Measurements from ENCODE around the gene EFHC1.

DNA sequence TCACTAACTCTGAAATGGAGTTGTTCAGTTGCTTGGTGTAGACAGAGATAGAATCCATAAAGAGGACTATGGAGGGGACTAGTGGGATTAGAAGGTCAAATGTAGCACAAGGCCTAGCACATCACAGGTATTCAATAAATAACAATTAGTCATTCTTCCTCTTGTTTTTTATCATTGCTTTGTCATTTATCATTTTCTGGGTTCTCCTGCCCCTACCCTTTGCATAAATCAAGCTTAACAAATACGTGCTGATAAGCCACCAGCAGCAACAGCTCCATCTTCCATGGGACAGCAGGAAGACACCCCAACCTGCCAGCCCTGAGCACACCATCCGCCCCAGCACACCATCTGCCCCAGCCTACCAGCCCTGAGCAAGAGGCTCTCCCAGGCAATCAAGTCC lies 133.6 kb downstream of the EFHC1 start:
- TF ChIP-seq, protein P1, sequence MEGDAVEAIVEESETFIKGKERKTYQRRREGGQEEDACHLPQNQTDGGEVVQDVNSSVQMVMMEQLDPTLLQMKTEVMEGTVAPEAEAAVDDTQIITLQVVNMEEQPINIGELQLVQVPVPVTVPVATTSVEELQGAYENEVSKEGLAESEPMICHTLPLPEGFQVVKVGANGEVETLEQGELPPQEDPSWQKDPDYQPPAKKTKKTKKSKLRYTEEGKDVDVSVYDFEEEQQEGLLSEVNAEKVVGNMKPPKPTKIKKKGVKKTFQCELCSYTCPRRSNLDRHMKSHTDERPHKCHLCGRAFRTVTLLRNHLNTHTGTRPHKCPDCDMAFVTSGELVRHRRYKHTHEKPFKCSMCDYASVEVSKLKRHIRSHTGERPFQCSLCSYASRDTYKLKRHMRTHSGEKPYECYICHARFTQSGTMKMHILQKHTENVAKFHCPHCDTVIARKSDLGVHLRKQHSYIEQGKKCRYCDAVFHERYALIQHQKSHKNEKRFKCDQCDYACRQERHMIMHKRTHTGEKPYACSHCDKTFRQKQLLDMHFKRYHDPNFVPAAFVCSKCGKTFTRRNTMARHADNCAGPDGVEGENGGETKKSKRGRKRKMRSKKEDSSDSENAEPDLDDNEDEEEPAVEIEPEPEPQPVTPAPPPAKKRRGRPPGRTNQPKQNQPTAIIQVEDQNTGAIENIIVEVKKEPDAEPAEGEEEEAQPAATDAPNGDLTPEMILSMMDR (IDR thresholded peaks at IDR 0.05), result no peak
- TF ChIP-seq EZH2 (IDR thresholded peaks at IDR 0.05), result no peak

All from neural progenitor cell (in vitro differentiated cells).